K562 (cell line): ENCODE data around the gene KMT2E. TPM values are rescaled to one million over a fixed set of nuclear protein-coding genes. Genes with fewer than 3 reads are reported as not detected.

ENCODE experiments used
- ATAC-seq: fragments of 200-7000 bp; cut with Tn5 transposase; 3 replicates; pipeline ENCODE4 v1.9.1; 2020; ENCODE audit warnings: moderate library complexity
- BruUV-seq: library from RNA; stranded (reverse); fragments of 400-500 nt; replicated peaks from 2 replicates; lab custom pipeline; 2021; lab: Mats Ljungman, UMichigan
- CTCF ChIA-PET: fragments of 300-600 bp; formaldehyde crosslinking; extraction: SDS; loops from one replicate; lab custom pipeline; 2021; ENCODE audit warnings: low intra/inter-chr PET ratio; lab: Yijun Ruan, JAX
- POLR2A ChIA-PET: fragments of 300-600, 350-650 bp; sonication (Branson Sonifier 250); formaldehyde crosslinking; extraction: SDS; loops from one replicate; lab custom pipeline; 2021; ENCODE audit warnings: antibody characterized with exemption, inconsistent platforms; lab: Yijun Ruan, JAX
- DNase-seq, 4 experiments: peaks; one replicate each; pipeline versions ENCODE4 v3.0.0 to v3.0.0-alpha.2; 2011 to 2018; ENCODE audit warnings: low spot score in 3 of 4, mixed read lengths in 3 of 4; ENCODE audit errors: extremely low read depth in 1 of 4
- FAIRE-seq: peaks from 2 replicates; lab custom pipeline; 2011; peaks lifted over from hg19 to GRCh38; lab: Jason Lieb, UNC
- H2AFZ ChIP-seq: 2 replicates; pipeline ENCODE4 v1.6.0; 2011; ENCODE audit warnings: low read depth, low read length, control low read depth, inconsistent platforms
- H3K27ac ChIP-seq: fragments of 200-600 bp; 3 replicates; pipeline ENCODE4 v1.8.0; 2011; ENCODE audit warnings: low read depth, mild to moderate bottlenecking, control low read depth, inconsistent platforms, low read length, moderate library complexity, mixed read lengths; ENCODE audit errors: extremely low read depth
- H3K27me3 ChIP-seq, 2 experiments: fragments of 300-600 bp in 1 of 2; 2 replicates in 1 of 2; 3 replicates in 1 of 2; pipeline versions ENCODE4 v1.6.0 to v1.8.0; 2011; ENCODE audit warnings: inconsistent platforms in 2 of 2, low read length in 2 of 2, mild to moderate bottlenecking in 1 of 2, mixed read lengths in 1 of 2, moderate library complexity in 1 of 2; ENCODE audit not compliant: control insufficient read depth in 2 of 2, insufficient read depth in 2 of 2
- H3K36me3 ChIP-seq: fragments of 300-600 bp; 3 replicates; pipeline ENCODE4 v1.8.0; 2011; ENCODE audit warnings: mild to moderate bottlenecking, low read length, inconsistent platforms; ENCODE audit not compliant: control insufficient read depth, insufficient read depth
- H3K4me1 ChIP-seq, 2 experiments: fragments of 200-600 bp in 1 of 2; replicated peaks in 1 of 2; 2 replicates in 1 of 2; 3 replicates in 1 of 2; pipeline versions ENCODE4 v1.5.1 to v1.8.0; 2011; ENCODE audit warnings: inconsistent platforms in 2 of 2, low read length in 2 of 2, mild to moderate bottlenecking in 1 of 2, mixed read lengths in 1 of 2, moderate library complexity in 1 of 2; ENCODE audit not compliant: control insufficient read depth in 2 of 2, insufficient read depth in 2 of 2
- H3K4me2 ChIP-seq: 2 replicates; pipeline ENCODE4 v1.6.1; 2011; ENCODE audit warnings: low read length, control low read depth, inconsistent platforms, mixed read lengths; ENCODE audit not compliant: insufficient read depth
- H3K4me3 ChIP-seq: fragments of 200-600 bp; sonication (generic), shearing (Covaris generic); 2 replicates; pipeline ENCODE4 v1.5.1; 2016; ENCODE audit warnings: control low read depth, inconsistent platforms
- H3K79me2 ChIP-seq: fragments of 200-600 bp; 3 replicates; pipeline ENCODE4 v1.8.0; 2011; ENCODE audit warnings: low read length, inconsistent platforms; ENCODE audit not compliant: control insufficient read depth, insufficient read depth
- H3K9ac ChIP-seq, 2 experiments: 2 replicates each; pipeline versions ENCODE4 v1.6.0 to v1.6.1; 2011; ENCODE audit warnings: low read depth in 2 of 2, low read length in 2 of 2, control low read depth in 1 of 2, inconsistent platforms in 1 of 2, mild to moderate bottlenecking in 1 of 2, mixed read lengths in 1 of 2; ENCODE audit not compliant: insufficient read depth in 1 of 2
- H3K9me1 ChIP-seq: one replicate; pipeline ENCODE4 v1.6.0; 2011; ENCODE audit warnings: inconsistent platforms, mild to moderate bottlenecking, low read length, moderate library complexity; ENCODE audit not compliant: control insufficient read depth, insufficient read depth
- H3K9me3 ChIP-seq: replicated peaks from 2 replicates; pipeline ENCODE4 v1.5.1; 2011; ENCODE audit warnings: low read depth, low read length, inconsistent platforms; ENCODE audit not compliant: control insufficient read depth, insufficient read depth
- H4K20me1 ChIP-seq: replicated peaks from 2 replicates; pipeline ENCODE4 v1.6.1; 2011; ENCODE audit warnings: low read length, inconsistent platforms, mixed read lengths; ENCODE audit not compliant: control insufficient read depth, insufficient read depth
- BDP1 ChIP-seq: IDR thresholded peaks from 3 replicates; pipeline ENCODE4 v1.6.1; 2011; ENCODE audit not compliant: insufficient read length, insufficient read depth
- CBX5 ChIP-seq: IDR thresholded peaks from 2 replicates; pipeline ENCODE4 v1.6.1; 2014; ENCODE audit warnings: low read depth, borderline replicate concordance
- GABPB2 ChIP-seq: fragments of 250-450 bp; sonication (Bioruptor Pico); conservative IDR thresholded peaks from 2 replicates; pipeline ENCODE4 v1.5.1; 2021; ENCODE audit warnings: mild to moderate bottlenecking
- KAT7 ChIP-seq: sonication (generic); formaldehyde crosslinking; IDR thresholded peaks from 2 replicates; pipeline ENCODE4 v1.8.0; 2022; ENCODE audit warnings: missing genetic modification reagents, mild to moderate bottlenecking, borderline replicate concordance
- RAD21 ChIP-seq, 2 experiments: fragments of 250-450 bp in 1 of 2; fragments of 450-650 bp in 1 of 2; sonication (Bioruptor Pico) in 1 of 2; formaldehyde crosslinking in 1 of 2; IDR thresholded peaks in 1 of 2; conservative IDR thresholded peaks in 1 of 2; 2 replicates each; pipeline versions ENCODE4 v1.4.0 to v1.8.0; 2020 to 2022; ENCODE audit warnings: mild to moderate bottlenecking in 2 of 2, moderate library complexity in 1 of 2
- SRSF7 ChIP-seq: fragments of 200-400 bp; formaldehyde crosslinking; optimal IDR thresholded peaks from 2 replicates; pipeline ENCODE3; 2017; ENCODE audit warnings: mild to moderate bottlenecking, low read depth, low read length
- TAF7 ChIP-seq: fragments of 450-650 bp; IDR thresholded peaks from 2 replicates; pipeline ENCODE4 v1.6.1; 2016; ENCODE audit warnings: missing genetic modification characterization, missing compliant biosample characterization
- THAP7 ChIP-seq: fragments of 250-450 bp; sonication (Bioruptor Pico); IDR thresholded peaks from 2 replicates; pipeline ENCODE4 v1.5.0; 2021
- ZBTB7A ChIP-seq: IDR thresholded peaks from 2 replicates; pipeline ENCODE4 v1.6.1; 2011; ENCODE audit warnings: low read depth, mild to moderate bottlenecking, low read length, moderate library complexity, borderline replicate concordance; ENCODE audit not compliant: control insufficient read depth
- ZNF24 ChIP-seq: fragments of 450-650 bp; IDR thresholded peaks from 2 replicates; pipeline ENCODE4 v1.6.1; 2016
- WGBS: fragments of 100-300 bp; shearing (Covaris generic); methylation state at CpG from one replicate; pipeline ENCODE4 v1.1.6; 2016; ENCODE audit warnings: low coverage, mixed read lengths; ENCODE audit not compliant: insufficient coverage; ENCODE audit errors: missing lambda C conversion rate; 5-methylcytosine and 5-hydroxymethylcytosine counted together
- in situ Hi-C: fragments of 300-500 bp; cut with MboI; formaldehyde crosslinking; loops from 4 replicates; pipeline ENCODE4 v1.15.0; 2018; ENCODE audit warnings: inconsistent platforms, mixed read lengths
- intact Hi-C: fragments of 100-400 bp; cut with micrococcal nuclease; formaldehyde crosslinking; loops from 2 replicates; pipeline ENCODE4 v1.14.2; 2022
- polyA plus RNA-seq, 8 experiments: library from polyadenylated mRNA; depleted of rRNA in 4 of 8; stranded (reverse) in 5 of 8; unstranded in 3 of 8; fragments of >200 nt; fragmentation: Nextera tagmentation in 2 of 8; fragmentation: Illumina TruSeq in 1 of 8; extraction: Ambion mirVana in 2 of 8; extraction: Trizol in 1 of 8; gene quantifications; 2 replicates each; pipeline versions ENCODE4 v1.2.1 to v1.2.3, GENCODE V29; 2011 to 2014; ENCODE audit warnings: inconsistent platforms in 1 of 8, missing spikeins in 1 of 8
- total RNA-seq, 7 experiments: library from RNA; depleted of rRNA in 6 of 7; stranded (reverse); fragments of >200 nt in 6 of 7; fragmentation: Illumina TruSeq in 2 of 7; extraction: Trizol in 2 of 7; gene quantifications; 2 replicates each; pipeline versions ENCODE4 v1.2.1 to v1.2.3, GENCODE V29; 2011 to 2021; ENCODE audit warnings: low replicate concordance in 1 of 7
- TF ChIP-seq, protein P1 (sequence below): fragments of 250-450 bp; sonication (Bioruptor Pico); IDR thresholded peaks from 2 replicates; pipeline ENCODE4 v1.5.1; 2021; ENCODE audit warnings: mild to moderate bottlenecking
- TF ChIP-seq, protein P2 (sequence below), 3 experiments: IDR thresholded peaks in 2 of 3; conservative IDR thresholded peaks in 1 of 3; 2 replicates each; pipeline ENCODE4 v1.5.1; 2011 to 2012; ENCODE audit warnings: low read length in 3 of 3, mild to moderate bottlenecking in 3 of 3, control low read depth in 2 of 3, improper control_type of control experiment in 1 of 3, inconsistent platforms in 1 of 3, low read depth in 1 of 3, mixed read lengths in 1 of 3, moderate library complexity in 1 of 3; ENCODE audit not compliant: insufficient read depth in 2 of 3

KMT2E gene
- total and polyA plus RNA-seq, 9 of the 15 experiments (the other 6 are each of a cell fraction or from before 2014, with no cell fraction given) = 8.9 to 55.3 (median 38.1) TPM

DNA sequence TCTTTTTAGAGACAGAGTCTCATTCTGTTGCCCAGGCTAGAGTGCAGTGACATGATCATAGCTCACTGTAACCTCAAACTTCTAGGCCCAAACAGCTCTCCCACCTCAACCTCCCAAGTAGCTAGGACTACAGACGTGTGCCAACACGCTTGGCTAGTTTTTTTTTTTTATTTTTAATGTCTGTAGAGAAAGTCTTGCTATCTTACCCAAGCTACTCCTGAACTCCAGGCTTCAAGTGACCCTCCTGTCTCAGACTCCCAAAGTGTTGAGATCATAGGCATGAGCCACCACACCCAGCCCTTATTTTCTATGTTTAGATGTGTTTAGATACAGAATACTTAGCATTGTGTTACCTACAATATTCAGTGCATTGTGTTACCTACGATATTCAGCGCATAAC, 46.4 kb downstream of the KMT2E start:
- 92% methylated on average over 4 of the region's 4 CpGs for WGBS
- no peaks in the 10 kb centered on the region for H3K9me1 ChIP-seq
- no peak for DNase-seq
- H3K4me1 ChIP-seq = no peaks in the 10 kb centered on the region
- no peak overlapping the region for H2AFZ ChIP-seq
- H3K79me2 ChIP-seq = peaks cover 82% of the 10 kb centered on the region
- no peak overlapping the region for H3K4me3 ChIP-seq
- no peaks in the 10 kb centered on the region for H3K9me3 ChIP-seq
- no peak overlapping the region for H3K9ac ChIP-seq
- H3K36me3 ChIP-seq = peaks cover 77% of the 10 kb centered on the region
- no peak for FAIRE-seq
- ATAC-seq = peak; percentile 37
- CTCF ChIA-PET = no interaction called here
- H3K4me2 ChIP-seq = no peak overlapping the region
- no peaks in the 10 kb centered on the region for H3K27me3 ChIP-seq
- H3K27ac ChIP-seq = peak overlapping the region; percentile 1; the same call in 1 of the 3 replicates
- TF ChIP-seq, protein P1, sequence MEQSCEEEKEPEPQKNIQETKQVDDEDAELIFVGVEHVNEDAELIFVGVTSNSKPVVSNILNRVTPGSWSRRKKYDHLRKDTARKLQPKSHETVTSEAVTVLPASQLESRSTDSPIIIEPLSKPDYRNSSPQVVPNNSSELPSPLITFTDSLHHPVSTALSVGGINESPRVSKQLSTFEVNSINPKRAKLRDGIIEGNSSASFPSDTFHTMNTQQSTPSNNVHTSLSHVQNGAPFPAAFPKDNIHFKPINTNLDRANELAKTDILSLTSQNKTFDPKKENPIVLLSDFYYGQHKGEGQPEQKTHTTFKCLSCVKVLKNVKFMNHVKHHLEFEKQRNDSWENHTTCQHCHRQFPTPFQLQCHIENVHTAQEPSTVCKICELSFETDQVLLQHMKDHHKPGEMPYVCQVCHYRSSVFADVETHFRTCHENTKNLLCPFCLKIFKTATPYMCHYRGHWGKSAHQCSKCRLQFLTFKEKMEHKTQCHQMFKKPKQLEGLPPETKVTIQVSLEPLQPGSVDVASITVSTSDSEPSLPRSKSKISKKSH (CRISPR knock-in tag) = no peak
- TF ChIP-seq CBX5 = no peak
- no TSS peak for BruUV-seq
- in situ Hi-C loops (no loop called here), intact Hi-C loops (no loop called here)
- POLR2A ChIA-PET = interaction anchor here (0.7 kb wide), 1 partner anchor 12 kb away, joined by 4 read pairs; no protein-coding TSS in a partner anchor
- peaks cover 9% of the 10 kb centered on the region; the same call in 1 of the 2 replicates for H4K20me1 ChIP-seq

- no peak overlapping the region for H2AFZ ChIP-seq
- H3K36me3 ChIP-seq = peaks cover 79% of the 10 kb centered on the region
- H3K27ac ChIP-seq = peak overlapping the region; percentile 1; the same call in 1 of the 3 replicates
- intact Hi-C loops = no loop called here
- in situ Hi-C loops = no loop called here
- FAIRE-seq (no peak), ATAC-seq (peak; percentile 35), DNase-seq (no peak)
- H3K9me1 ChIP-seq = no peaks in the 10 kb centered on the region
- 80% methylated on average over 3 of the region's 3 CpGs for WGBS
- no peak overlapping the region for H3K9ac ChIP-seq
- no TSS peak for BruUV-seq
- H3K4me3 ChIP-seq = no peak overlapping the region
- POLR2A ChIA-PET = interaction anchor here (0.7 to 1.0 kb wide), 4 partner anchors 10 to 51 kb away, joined by 3 to 4 read pairs (median 3); no protein-coding TSS in a partner anchor
- no peaks in the 10 kb centered on the region for H3K27me3 ChIP-seq
- H3K9me3 ChIP-seq = no peaks in the 10 kb centered on the region
- H3K4me2 ChIP-seq = no peak overlapping the region
- H3K79me2 ChIP-seq = peaks cover 77% of the 10 kb centered on the region
- CTCF ChIA-PET = no interaction called here
- peaks cover 6% of the 10 kb centered on the region; the same call in 1 of the 2 replicates for H4K20me1 ChIP-seq
- H3K4me1 ChIP-seq = no peaks in the 10 kb centered on the region
- TF ChIP-seq ZBTB7A (no peak), THAP7 (CRISPR knock-in tag) (no peak), GABPB2 (CRISPR knock-in tag) (no peak), KAT7 (CRISPR knock-in tag) (no peak), SRSF7 (no peak), BDP1 (no peak), ZNF24 (no peak), RAD21 (CRISPR knock-in tag; conservative IDR thresholded peaks at IDR 0.05 in 1 of 2, IDR thresholded peaks at IDR 0.05 in 1 of 2) (no peak), TAF7 (tag) (no peak)
- TF ChIP-seq, protein P2, sequence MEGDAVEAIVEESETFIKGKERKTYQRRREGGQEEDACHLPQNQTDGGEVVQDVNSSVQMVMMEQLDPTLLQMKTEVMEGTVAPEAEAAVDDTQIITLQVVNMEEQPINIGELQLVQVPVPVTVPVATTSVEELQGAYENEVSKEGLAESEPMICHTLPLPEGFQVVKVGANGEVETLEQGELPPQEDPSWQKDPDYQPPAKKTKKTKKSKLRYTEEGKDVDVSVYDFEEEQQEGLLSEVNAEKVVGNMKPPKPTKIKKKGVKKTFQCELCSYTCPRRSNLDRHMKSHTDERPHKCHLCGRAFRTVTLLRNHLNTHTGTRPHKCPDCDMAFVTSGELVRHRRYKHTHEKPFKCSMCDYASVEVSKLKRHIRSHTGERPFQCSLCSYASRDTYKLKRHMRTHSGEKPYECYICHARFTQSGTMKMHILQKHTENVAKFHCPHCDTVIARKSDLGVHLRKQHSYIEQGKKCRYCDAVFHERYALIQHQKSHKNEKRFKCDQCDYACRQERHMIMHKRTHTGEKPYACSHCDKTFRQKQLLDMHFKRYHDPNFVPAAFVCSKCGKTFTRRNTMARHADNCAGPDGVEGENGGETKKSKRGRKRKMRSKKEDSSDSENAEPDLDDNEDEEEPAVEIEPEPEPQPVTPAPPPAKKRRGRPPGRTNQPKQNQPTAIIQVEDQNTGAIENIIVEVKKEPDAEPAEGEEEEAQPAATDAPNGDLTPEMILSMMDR (IDR thresholded peaks at IDR 0.05 in 2 of 3, conservative IDR thresholded peaks at IDR 0.05 in 1 of 3; ENCODE audit: insufficient read depth in 2 of 3, low read depth in 1 of 3, low read length in 3 of 3) = no peak
These were observed 46.9 kb downstream of the KMT2E start for GRCh38 chr7:105060923-105061322.
